ENCODE measurements around the gene SHC2. TPM values are rescaled to one million over a fixed set of nuclear protein-coding genes. Genes with fewer than 3 reads are reported as not detected.
"Not testable (repeated sequence)": the region's sequence is repeated elsewhere in the genome, so short reads cannot be mapped to it uniquely, and the experiment has no call there.

SHC2 gene
- polyA plus RNA-seq, 4 donors = 7.6 to 18.9 (median 12.3) TPM

- Histone ChIP-seq H3K36me3 (ENCODE audit: control insufficient read depth in 3 of 3, insufficient read depth in 2 of 3, low read depth in 1 of 3, low read length in 3 of 3) (no peaks in the 10 kb centered on the region), H3K4me1 (ENCODE audit: control insufficient read depth in 3 of 3, insufficient read depth in 2 of 3, low read depth in 1 of 3, low read length in 2 of 3) (peaks cover 0 to 9% (median 0%) of the 10 kb centered on the region in 3 donors), H3K27me3 (ENCODE audit: control insufficient read depth in 3 of 3, insufficient read depth in 3 of 3, low read length in 3 of 3) (peaks cover 0 to 19% (median 7%) of the 10 kb centered on the region in 3 donors), H3K9me3 (ENCODE audit: control insufficient read depth in 2 of 2, insufficient read depth in 1 of 2, low read depth in 1 of 2, low read length in 1 of 2) (no peaks in the 10 kb centered on the region), H3K27ac (ENCODE audit: low read depth in 1 of 3, low read length in 2 of 3) (peak overlapping the region in 1 of 3 donors; percentile 19), H3K4me3 (ENCODE audit: low read depth in 1 of 3, low read length in 3 of 3) (no peak overlapping the region)
- 10 to 23% (median 19%) methylated on average over 22 to 23 of the region's 23 CpGs for WGBS, 3 donors
- DNase-seq = peak in 1 of 2 donors; percentile 65
- FAIRE-seq = no peak
These were observed 24.9 kb upstream of the SHC2 start for GRCh38 chr19:485583-486236.

DNA sequence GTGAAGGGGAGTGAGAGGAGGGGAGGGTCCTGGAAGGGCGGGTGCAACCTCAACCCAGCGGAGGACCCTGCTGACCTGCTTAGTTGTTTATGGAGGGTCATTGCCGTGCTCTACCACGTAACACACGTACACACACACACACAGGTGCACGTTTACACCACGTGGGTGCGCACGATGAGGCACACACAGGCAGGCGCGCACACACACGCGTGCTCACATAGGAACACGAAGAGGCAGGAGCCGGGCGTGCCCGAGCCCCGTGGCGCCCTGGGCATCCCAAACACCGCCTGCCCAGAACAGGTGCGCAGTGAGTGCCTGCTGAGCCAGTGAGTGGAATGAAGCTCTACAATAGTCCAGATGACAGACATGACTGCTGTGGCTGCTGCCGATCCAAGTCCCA lies 24.2 kb upstream of the SHC2 start:
- Histone ChIP-seq H3K27me3 (ENCODE audit: control insufficient read depth in 3 of 3, insufficient read depth in 3 of 3, low read length in 3 of 3) (peaks cover 0 to 19% (median 7%) of the 10 kb centered on the region in 3 donors), H3K36me3 (ENCODE audit: control insufficient read depth in 3 of 3, insufficient read depth in 2 of 3, low read depth in 1 of 3, low read length in 3 of 3) (no peaks in the 10 kb centered on the region), H3K9me3 (ENCODE audit: control insufficient read depth in 2 of 2, insufficient read depth in 1 of 2, low read depth in 1 of 2, low read length in 1 of 2) (no peaks in the 10 kb centered on the region), H3K4me3 (ENCODE audit: low read depth in 1 of 3, low read length in 3 of 3) (no peak overlapping the region), H3K4me1 (ENCODE audit: control insufficient read depth in 3 of 3, insufficient read depth in 2 of 3, low read depth in 1 of 3, low read length in 2 of 3) (peaks cover 0 to 9% (median 0%) of the 10 kb centered on the region in 3 donors), H3K27ac (ENCODE audit: low read depth in 1 of 3, low read length in 2 of 3) (peak overlapping the region in 1 of 3 donors; percentile 12)
- FAIRE-seq (no peak), DNase-seq (no peak)
- 46 to 79% (median 72%) methylated on average over 22 of the region's 22 CpGs for WGBS, 3 donors

DNA sequence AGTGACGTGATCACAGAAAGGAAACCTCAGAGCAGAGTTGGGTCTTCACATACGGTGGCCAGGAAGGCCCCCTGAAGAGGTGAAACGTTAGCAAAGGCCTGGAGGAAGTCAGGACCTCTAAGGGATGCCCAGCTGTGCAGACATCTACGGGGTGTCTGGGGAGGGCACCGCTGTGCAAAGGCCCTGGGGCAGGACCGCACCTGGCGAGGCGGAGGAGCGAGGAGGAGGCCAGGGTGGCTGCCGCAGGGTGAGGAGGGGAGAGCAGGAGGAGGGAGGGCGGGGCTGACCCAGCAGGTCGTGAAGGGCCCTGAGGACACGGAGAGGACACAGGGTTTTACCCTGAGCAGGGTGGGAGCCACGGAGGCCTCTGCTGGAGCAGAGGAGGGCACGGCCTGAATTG lies 23.7 kb upstream of the SHC2 start:
- no peaks in the 10 kb centered on the region for H3K9me3 ChIP-seq (ENCODE audit: control insufficient read depth in 2 of 2, insufficient read depth in 1 of 2, low read depth in 1 of 2, low read length in 1 of 2)
- no peak overlapping the region for H3K4me3 ChIP-seq (ENCODE audit: low read depth in 1 of 3, low read length in 3 of 3)
- peaks cover 0 to 19% (median 7%) of the 10 kb centered on the region in 3 donors for H3K27me3 ChIP-seq (ENCODE audit: control insufficient read depth in 3 of 3, insufficient read depth in 3 of 3, low read length in 3 of 3)
- 40 to 68% (median 60%) methylated on average over 14 to 15 of the region's 15 CpGs for WGBS, 3 donors
- H3K4me1 ChIP-seq (ENCODE audit: control insufficient read depth in 3 of 3, insufficient read depth in 2 of 3, low read depth in 1 of 3, low read length in 2 of 3) = peaks cover 0 to 9% (median 0%) of the 10 kb centered on the region in 3 donors
- FAIRE-seq (no peak), DNase-seq (no peak)
- no peaks in the 10 kb centered on the region for H3K36me3 ChIP-seq (ENCODE audit: control insufficient read depth in 3 of 3, insufficient read depth in 2 of 3, low read depth in 1 of 3, low read length in 3 of 3)
- H3K27ac ChIP-seq (ENCODE audit: low read depth in 1 of 3, low read length in 2 of 3) = no peak overlapping the region

GRCh38 chr19:483332-484072 lies 22.7 kb upstream of the SHC2 start:
- Histone ChIP-seq H3K9me3 (ENCODE audit: control insufficient read depth in 2 of 2, insufficient read depth in 1 of 2, low read depth in 1 of 2, low read length in 1 of 2) (no peaks in the 10 kb centered on the region), H3K27ac (ENCODE audit: low read depth in 1 of 3, low read length in 2 of 3) (no peak overlapping the region), H3K36me3 (ENCODE audit: control insufficient read depth in 3 of 3, insufficient read depth in 2 of 3, low read depth in 1 of 3, low read length in 3 of 3) (no peaks in the 10 kb centered on the region), H3K4me1 (ENCODE audit: control insufficient read depth in 3 of 3, insufficient read depth in 2 of 3, low read depth in 1 of 3, low read length in 2 of 3) (peaks cover 0 to 9% (median 0%) of the 10 kb centered on the region in 3 donors), H3K4me3 (ENCODE audit: low read depth in 1 of 3, low read length in 3 of 3) (no peak overlapping the region), H3K27me3 (ENCODE audit: control insufficient read depth in 3 of 3, insufficient read depth in 3 of 3, low read length in 3 of 3) (peaks cover 0 to 19% (median 7%) of the 10 kb centered on the region in 3 donors)
- 53 to 56% (median 56%) methylated on average over 21 of the region's 21 CpGs for WGBS, 3 donors
- DNase-seq (no peak), FAIRE-seq (no peak)

DNA sequence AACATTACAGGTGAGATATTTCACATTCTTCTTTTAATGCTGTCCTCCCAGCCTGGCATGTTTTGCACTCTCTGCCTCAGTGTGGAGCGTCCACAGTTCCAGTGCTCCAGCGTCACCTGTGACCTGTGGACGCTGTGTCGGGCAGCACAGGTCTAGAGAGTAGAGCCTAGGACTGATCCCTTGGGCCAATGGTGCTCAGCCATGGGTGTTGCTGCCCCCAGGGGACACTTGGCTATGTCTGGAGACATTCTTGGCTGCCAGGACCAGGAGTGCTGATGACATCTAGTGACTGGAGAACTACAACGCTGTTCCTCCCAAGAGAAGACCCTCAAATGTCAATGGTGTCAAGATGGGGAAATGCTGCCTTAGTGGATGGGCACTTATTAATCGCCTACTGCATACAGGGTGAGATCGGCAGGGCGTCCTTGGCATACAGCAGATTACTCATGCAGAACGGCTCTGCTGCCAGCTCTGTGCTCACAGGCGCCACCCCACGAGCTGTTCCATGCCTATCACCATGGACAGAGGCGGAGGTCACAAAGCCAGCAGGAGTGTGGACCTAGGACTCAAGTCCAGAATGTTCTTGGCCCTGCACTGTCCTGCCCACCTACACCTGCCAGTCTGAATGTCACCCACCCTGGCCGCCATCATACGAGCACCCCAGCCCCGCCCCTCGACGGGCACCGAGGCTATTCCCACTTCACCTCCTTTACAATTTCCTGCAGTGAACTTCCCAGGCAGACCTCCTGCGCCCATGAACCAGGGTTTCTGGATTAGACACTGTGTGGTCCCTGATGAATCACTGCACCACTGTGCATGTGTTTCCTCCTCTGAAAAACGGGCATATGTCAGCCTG lies 21.6 kb upstream of the SHC2 start:
- WGBS, 3 donors = 35 to 60% (median 50%) methylated on average over 20 of the region's 20 CpGs
- Histone ChIP-seq H3K27ac (ENCODE audit: low read depth in 1 of 3, low read length in 2 of 3) (no peak overlapping the region), H3K4me3 (ENCODE audit: low read depth in 1 of 3, low read length in 3 of 3) (no peak overlapping the region), H3K27me3 (ENCODE audit: control insufficient read depth in 3 of 3, insufficient read depth in 3 of 3, low read length in 3 of 3) (peaks cover 0 to 19% (median 7%) of the 10 kb centered on the region in 3 donors), H3K9me3 (ENCODE audit: control insufficient read depth in 2 of 2, insufficient read depth in 1 of 2, low read depth in 1 of 2, low read length in 1 of 2) (no peaks in the 10 kb centered on the region), H3K4me1 (ENCODE audit: control insufficient read depth in 3 of 3, insufficient read depth in 2 of 3, low read depth in 1 of 3, low read length in 2 of 3) (peaks cover 0 to 9% (median 0%) of the 10 kb centered on the region in 3 donors), H3K36me3 (ENCODE audit: control insufficient read depth in 3 of 3, insufficient read depth in 2 of 3, low read depth in 1 of 3, low read length in 3 of 3) (no peaks in the 10 kb centered on the region)
- no peak for DNase-seq
- FAIRE-seq = no peak

DNA sequence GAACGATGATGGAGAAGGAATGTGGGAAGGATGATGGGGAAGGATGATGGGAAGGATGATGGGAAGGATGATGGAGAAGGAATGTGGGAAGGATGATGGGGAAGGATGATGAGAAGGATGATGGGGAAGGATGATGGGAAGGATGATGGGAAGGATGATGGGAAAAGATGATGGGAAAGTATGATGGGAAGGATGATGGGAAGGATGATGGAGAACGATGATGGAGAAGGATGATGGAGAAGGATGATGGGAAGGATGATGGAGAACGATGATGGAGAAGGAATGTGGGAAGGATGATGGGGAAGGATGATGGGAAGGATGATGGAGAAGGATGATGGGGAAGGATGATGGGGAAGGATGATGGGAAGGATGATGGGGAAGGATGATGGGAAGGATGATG lies 20.3 kb upstream of the SHC2 start:
- not testable (repeated sequence) for DNase-seq; H3K4me3 ChIP-seq (ENCODE audit: low read depth in 1 of 3, low read length in 3 of 3); H3K4me1 ChIP-seq (ENCODE audit: control insufficient read depth in 3 of 3, insufficient read depth in 2 of 3, low read depth in 1 of 3, low read length in 2 of 3); H3K9me3 ChIP-seq (ENCODE audit: control insufficient read depth in 2 of 2, insufficient read depth in 1 of 2, low read depth in 1 of 2, low read length in 1 of 2); H3K27ac ChIP-seq (ENCODE audit: low read depth in 1 of 3, low read length in 2 of 3); H3K36me3 ChIP-seq (ENCODE audit: control insufficient read depth in 3 of 3, insufficient read depth in 2 of 3, low read depth in 1 of 3, low read length in 3 of 3); FAIRE-seq
- WGBS, 3 donors = 93 to 97% (median 94%) methylated on average over 3 of the region's 3 CpGs
- H3K27me3 ChIP-seq (ENCODE audit: control insufficient read depth in 3 of 3, insufficient read depth in 3 of 3, low read length in 3 of 3) = peaks cover 0 to 17% (median 7%) of the 10 kb centered on the region in 3 donors

DNA sequence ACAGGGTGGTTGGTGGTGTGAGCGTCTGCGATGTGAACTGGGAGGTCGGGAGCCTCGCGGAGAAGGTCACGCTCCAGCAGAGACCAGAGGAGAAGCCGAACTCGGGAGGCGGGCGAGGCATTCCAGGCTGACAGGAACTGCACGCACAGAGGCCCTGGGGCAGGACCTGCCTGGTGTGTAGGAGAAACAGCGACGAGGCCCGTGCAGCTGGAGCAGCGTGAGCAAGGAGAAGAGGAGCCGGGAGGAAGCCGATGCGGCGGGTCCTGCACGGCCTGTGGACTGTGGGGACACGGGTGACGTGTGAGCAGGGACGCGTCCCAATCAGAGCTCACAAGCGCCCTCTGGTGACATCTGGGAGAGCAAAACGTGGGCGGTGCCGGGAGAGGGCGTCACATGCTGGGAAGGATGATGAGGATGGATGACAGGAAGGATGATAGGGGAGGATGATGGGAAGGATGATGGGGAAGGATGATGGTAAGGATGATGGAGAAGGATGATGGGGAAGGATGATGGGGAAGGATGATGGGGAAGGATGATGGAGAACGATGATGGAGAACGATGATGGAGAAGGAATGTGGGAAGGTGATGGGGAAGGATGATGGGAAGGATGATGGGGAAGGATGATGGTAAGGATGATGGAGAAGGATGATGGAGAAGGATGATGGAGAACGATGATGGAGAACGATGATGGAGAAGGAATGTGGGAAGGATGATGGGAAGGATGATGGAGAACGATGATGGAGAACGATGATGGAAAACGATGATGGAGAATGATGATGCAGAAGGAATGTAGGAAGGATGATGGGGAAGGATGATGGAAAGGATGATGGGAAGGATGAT lies 19.4 kb upstream of the SHC2 start:
- no peak overlapping the region for H3K4me3 ChIP-seq (ENCODE audit: low read depth in 1 of 3, low read length in 3 of 3)

More for the DNA sequence above, 19.4 kb upstream of the SHC2 start:
- Histone ChIP-seq H3K36me3 (ENCODE audit: control insufficient read depth in 3 of 3, insufficient read depth in 2 of 3, low read depth in 1 of 3, low read length in 3 of 3) (no peaks in the 10 kb centered on the region), H3K27ac (ENCODE audit: low read depth in 1 of 3, low read length in 2 of 3) (no peak overlapping the region), H3K4me1 (ENCODE audit: control insufficient read depth in 3 of 3, insufficient read depth in 2 of 3, low read depth in 1 of 3, low read length in 2 of 3) (no peaks in the 10 kb centered on the region), H3K9me3 (ENCODE audit: control insufficient read depth in 2 of 2, insufficient read depth in 1 of 2, low read depth in 1 of 2, low read length in 1 of 2) (no peaks in the 10 kb centered on the region), H3K27me3 (ENCODE audit: control insufficient read depth in 3 of 3, insufficient read depth in 3 of 3, low read length in 3 of 3) (peaks cover 0 to 9% (median 7%) of the 10 kb centered on the region in 3 donors)
- DNase-seq (peak; percentile 82 to 83), FAIRE-seq (no peak)
- 23 to 33% (median 32%) methylated on average over 36 of the region's 36 CpGs for WGBS, 3 donors
